HEK293 (cell line): Measurements from ENCODE around the gene TCOF1.

Source experiments
- CTCF ChIA-PET: fragments of 350-600 bp; formaldehyde crosslinking; extraction: SDS; loops from one replicate; lab custom pipeline; 2021; ENCODE audit warnings: antibody characterized with exemption; lab: Yijun Ruan, JAX
- POLR2A ChIA-PET: fragments of 300-600 bp; formaldehyde crosslinking; extraction: SDS; loops from one replicate; lab custom pipeline; 2020; ENCODE audit warnings: antibody characterized with exemption, inconsistent platforms; lab: Yijun Ruan, JAX
- H3K27ac ChIP-seq: fragments of 200-500 bp; sonication (Bioruptor generic); 2 replicates; pipeline ENCODE4 v1.5.1; 2014; ENCODE audit warnings: low read depth, low read length, control low read depth, inconsistent platforms; ENCODE audit errors: extremely low read depth
- H3K36me3 ChIP-seq, 2 experiments: fragments of 200-500 bp in 1 of 2; sonication (Bioruptor generic) in 1 of 2; 1 replicate in 1 of 2; 2 replicates in 1 of 2; pipeline ENCODE4 v1.5.1; 2014 to 2017; ENCODE audit warnings: inconsistent platforms in 2 of 2, low read length in 2 of 2; ENCODE audit not compliant: control insufficient read depth in 2 of 2, insufficient read depth in 1 of 2
- H3K4me1 ChIP-seq: fragments of 200-500 bp; sonication (Bioruptor generic); 2 replicates; pipeline ENCODE4 v1.5.1; 2014; ENCODE audit warnings: mild to moderate bottlenecking, low read length, inconsistent platforms; ENCODE audit not compliant: control insufficient read depth, insufficient read depth
- H3K4me3 ChIP-seq: 2 replicates; pipeline ENCODE4 v1.5.1; 2011; ENCODE audit warnings: low read depth, mild to moderate bottlenecking, control low read depth, low read length, moderate library complexity
- H3K9me3 ChIP-seq: fragments of 200-500 bp; sonication (Bioruptor generic); 2 replicates; pipeline ENCODE4 v1.5.1; 2014; ENCODE audit warnings: low read depth, low read length, inconsistent platforms; ENCODE audit not compliant: control insufficient read depth, insufficient read depth
- AEBP2 ChIP-seq: fragments of 450-650 bp; formaldehyde crosslinking; IDR thresholded peaks from 2 replicates; pipeline ENCODE4 v1.5.1; 2016; ENCODE audit warnings: missing biosample characterization, missing genetic modification characterization, borderline replicate concordance
- GFI1B ChIP-seq: fragments of 450-650 bp; formaldehyde crosslinking; IDR thresholded peaks from 2 replicates; pipeline ENCODE4 v1.5.1; 2016; ENCODE audit warnings: missing biosample characterization, missing genetic modification characterization
- HIC1 ChIP-seq: fragments of 450-650 bp; formaldehyde crosslinking; IDR thresholded peaks from 2 replicates; pipeline ENCODE4 v1.5.1; 2016; ENCODE audit warnings: missing biosample characterization, missing genetic modification characterization
- IKZF3 ChIP-seq: fragments of 450-650 bp; IDR thresholded peaks from 2 replicates; pipeline ENCODE4 v1.5.0; 2018; ENCODE audit warnings: missing biosample characterization, mild to moderate bottlenecking, missing genetic modification characterization, moderate library complexity
- KLF8 ChIP-seq: fragments of 450-650 bp; formaldehyde crosslinking; IDR thresholded peaks from 2 replicates; pipeline ENCODE4 v1.5.1; 2016; ENCODE audit warnings: missing biosample characterization, missing genetic modification characterization
- PRDM1 ChIP-seq: fragments of 450-650 bp; formaldehyde crosslinking; IDR thresholded peaks from 2 replicates; pipeline ENCODE4; 2016; ENCODE audit warnings: missing biosample characterization, missing genetic modification characterization
- PRDM4 ChIP-seq: fragments of 450-650 bp; formaldehyde crosslinking; IDR thresholded peaks from 2 replicates; pipeline ENCODE4 v1.5.1; 2017; ENCODE audit warnings: missing biosample characterization, missing genetic modification characterization
- SP2 ChIP-seq: fragments of 450-650 bp; formaldehyde crosslinking; IDR thresholded peaks from 2 replicates; pipeline ENCODE4 v1.5.1; 2016; ENCODE audit warnings: missing biosample characterization, missing genetic modification characterization
- SP3 ChIP-seq: fragments of 450-650 bp; formaldehyde crosslinking; IDR thresholded peaks from 2 replicates; pipeline ENCODE4 v1.5.1; 2016; ENCODE audit warnings: missing biosample characterization, missing genetic modification characterization
- TCF7L2 ChIP-seq: IDR thresholded peaks from 2 replicates; pipeline ENCODE4 v1.6.1; 2011; ENCODE audit warnings: low read depth, mild to moderate bottlenecking, inconsistent platforms, low read length, moderate library complexity, borderline replicate concordance
- ZFHX2 ChIP-seq: fragments of 450-650 bp; formaldehyde crosslinking; conservative IDR thresholded peaks from 2 replicates; pipeline ENCODE4 v1.5.1; 2016; ENCODE audit warnings: missing biosample characterization, missing genetic modification characterization
- ZIC2 ChIP-seq: fragments of 450-650 bp; formaldehyde crosslinking; IDR thresholded peaks from 2 replicates; pipeline ENCODE4 v1.5.1; 2016; ENCODE audit warnings: missing biosample characterization, missing genetic modification characterization
- ZNF121 ChIP-seq: fragments of 450-650 bp; formaldehyde crosslinking; IDR thresholded peaks from 2 replicates; pipeline ENCODE4 v1.5.1; 2016; ENCODE audit warnings: missing biosample characterization, missing genetic modification characterization
- ZNF140 ChIP-seq: fragments of 450-650 bp; formaldehyde crosslinking; IDR thresholded peaks from 2 replicates; pipeline ENCODE4 v1.5.1; 2016; ENCODE audit warnings: missing biosample characterization, missing genetic modification characterization
- ZNF19 ChIP-seq: fragments of 450-650 bp; formaldehyde crosslinking; IDR thresholded peaks from 2 replicates; pipeline ENCODE4; 2016; ENCODE audit warnings: missing biosample characterization, missing genetic modification characterization, low read depth
- ZNF211 ChIP-seq: fragments of 450-650 bp; formaldehyde crosslinking; IDR thresholded peaks from 2 replicates; pipeline ENCODE4 v1.5.1; 2016; ENCODE audit warnings: low read depth, missing biosample characterization, missing genetic modification characterization
- ZNF248 ChIP-seq: fragments of 450-650 bp; formaldehyde crosslinking; IDR thresholded peaks from 2 replicates; pipeline ENCODE4 v1.5.1; 2017; ENCODE audit warnings: missing biosample characterization, missing genetic modification characterization
- ZNF335 ChIP-seq: fragments of 450-650 bp; formaldehyde crosslinking; conservative IDR thresholded peaks from 2 replicates; pipeline ENCODE4 v1.5.1; 2016; ENCODE audit warnings: missing biosample characterization, missing genetic modification characterization
- ZNF366 ChIP-seq: fragments of 450-650 bp; formaldehyde crosslinking; conservative IDR thresholded peaks from 2 replicates; pipeline ENCODE4 v1.5.1; 2016; ENCODE audit warnings: missing biosample characterization, missing genetic modification characterization
- ZNF391 ChIP-seq: fragments of 450-650 bp; formaldehyde crosslinking; IDR thresholded peaks from 2 replicates; pipeline ENCODE4 v1.5.1; 2016; ENCODE audit warnings: low read depth, missing biosample characterization, missing genetic modification characterization, borderline replicate concordance
- ZNF501 ChIP-seq: fragments of 450-650 bp; formaldehyde crosslinking; IDR thresholded peaks from 2 replicates; pipeline ENCODE4 v1.5.1; 2016; ENCODE audit warnings: missing biosample characterization, missing genetic modification characterization
- ZNF548 ChIP-seq: fragments of 450-650 bp; formaldehyde crosslinking; IDR thresholded peaks from 2 replicates; pipeline ENCODE4 v1.5.1; 2016; ENCODE audit warnings: missing biosample characterization, missing genetic modification characterization
- ZNF555 ChIP-seq: fragments of 450-650 bp; formaldehyde crosslinking; conservative IDR thresholded peaks from 2 replicates; pipeline ENCODE4 v1.5.1; 2017; ENCODE audit warnings: missing biosample characterization, mild to moderate bottlenecking, missing genetic modification characterization, inconsistent platforms
- ZNF580 ChIP-seq: fragments of 450-650 bp; formaldehyde crosslinking; IDR thresholded peaks from 2 replicates; pipeline ENCODE4 v1.5.1; 2016; ENCODE audit warnings: missing biosample characterization, missing genetic modification characterization
- ZNF629 ChIP-seq: fragments of 450-650 bp; formaldehyde crosslinking; IDR thresholded peaks from 2 replicates; pipeline ENCODE4 v1.5.1; 2017; ENCODE audit warnings: missing biosample characterization, missing genetic modification characterization
- ZNF639 ChIP-seq: fragments of 450-650 bp; formaldehyde crosslinking; IDR thresholded peaks from 2 replicates; pipeline ENCODE4 v1.5.1; 2016; ENCODE audit warnings: missing biosample characterization, missing genetic modification characterization
- ZNF704 ChIP-seq: fragments of 450-650 bp; formaldehyde crosslinking; IDR thresholded peaks from 2 replicates; pipeline ENCODE4 v1.5.1; 2016; ENCODE audit warnings: missing biosample characterization, missing genetic modification characterization
- ZSCAN30 ChIP-seq: fragments of 450-650 bp; IDR thresholded peaks from 2 replicates; pipeline ENCODE4 v1.5.1; 2018; ENCODE audit warnings: missing biosample characterization, mild to moderate bottlenecking, missing genetic modification characterization, moderate library complexity

The TCOF1 gene

GRCh38 chr5:150357326-150358260 lies at the start of gene TCOF1:
TSS of gene TCOF1 (plus strand) at chr5:150357697. CDS start at chr5:150357747, 50 bp downstream.
- H3K9me3 ChIP-seq, result no peaks in the 10 kb centered on the region
- peak within 1 kb of the TSS; percentile 92 for H3K4me3 ChIP-seq
- peaks cover 7% of the 10 kb centered on the region for H3K4me1 ChIP-seq
- H3K27ac ChIP-seq, result peak within 1 kb of the TSS; percentile 84
- CTCF ChIA-PET, result interaction anchor here (0.8 to 1.2 kb wide), 2 partner anchors 78 to 462 kb away, joined by 3 to 4 read pairs; no protein-coding TSS in a partner anchor
- H3K36me3 ChIP-seq, result peaks cover 28 to 40% of the 10 kb centered on the region in 2 experiments
- POLR2A ChIA-PET, result interaction anchor here (0.5 to 1.5 kb wide), 5 partner anchors 9 to 397 kb away, joined by 3 to 5 read pairs (median 5); partner anchors contain the start of gene SLC26A2
- TF ChIP-seq ZNF639 (tag by site-specific recombination), result no peak
- TF ChIP-seq ZNF704, result peak; percentile 91
- no peak for TF ChIP-seq ZNF19 (tag by site-specific recombination)
- TF ChIP-seq ZNF140 (tag by site-specific recombination), result no peak
- TF ChIP-seq SP2 (tag by site-specific recombination), result peak; percentile 97
- no peak for TF ChIP-seq PRDM4
- TF ChIP-seq KLF8 (tag by site-specific recombination), result peak; percentile 72
- no peak for TF ChIP-seq ZNF629 (tag by site-specific recombination)
- no peak; the same call in 1 of the 2 replicates for TF ChIP-seq ZNF366 (tag by site-specific recombination)
- 0 out of 2 replicates have a peak, but pooled peaks have one; percentile 45 for TF ChIP-seq ZNF391 (tag by site-specific recombination)
- no peak for TF ChIP-seq ZNF580 (tag by site-specific recombination)
- no peak for TF ChIP-seq AEBP2 (tag by site-specific recombination)
- peak; percentile 62 for TF ChIP-seq ZNF335
- TF ChIP-seq HIC1 (tag by site-specific recombination), result no peak
- TF ChIP-seq ZNF248 (tag by site-specific recombination), result no peak
- TF ChIP-seq GFI1B (tag by site-specific recombination), result no peak
- peak; percentile 97 for TF ChIP-seq SP3 (tag by site-specific recombination)
- peak; percentile 74; the same call in 1 of the 2 replicates for TF ChIP-seq ZSCAN30 (tag by site-specific recombination)
- TF ChIP-seq ZIC2 (tag by site-specific recombination), result peak; percentile 40; the same call in 1 of the 2 replicates
- TF ChIP-seq ZNF211 (tag by site-specific recombination), result no peak
- TF ChIP-seq ZNF501 (tag by site-specific recombination), result 0 out of 2 replicates have a peak, but pooled peaks have one; percentile 4
- TF ChIP-seq IKZF3, result peak; percentile 25; the same call in 1 of the 2 replicates
- TF ChIP-seq ZFHX2 (tag by site-specific recombination), result peak; percentile 43
- no peak for TF ChIP-seq TCF7L2
- TF ChIP-seq PRDM1 (tag by site-specific recombination), result no peak
- TF ChIP-seq ZNF121 (tag by site-specific recombination), result no peak
- TF ChIP-seq ZNF555 (tag by site-specific recombination), result no peak
- TF ChIP-seq ZNF548 (tag by site-specific recombination), result no peak
